Neural progenitor cell (in vitro differentiated cells): ENCODE results near the gene ZNF341. TPM values are rescaled to one million over a fixed set of nuclear protein-coding genes. Genes with fewer than 3 reads are reported as not detected.

Source experiments
- DNase-seq: peaks from one replicate; pipeline ENCODE4 v3.0.0-alpha.2; 2016; ENCODE audit warnings: low spot score
- H2AFZ ChIP-seq: fragments of 200-600 bp; sonication (generic); replicated peaks from 2 replicates; pipeline ENCODE4 v1.6.1; 2016; ENCODE audit warnings: antibody characterized with exemption
- H3F3A ChIP-seq: fragments of 200-600 bp; sonication (generic); 2 replicates; pipeline ENCODE4 v1.6.1; 2016; ENCODE audit warnings: antibody characterized with exemption, low read depth
- H3K27ac ChIP-seq: fragments of 200-600 bp; sonication (generic); 2 replicates; pipeline ENCODE4 v1.5.1; 2016; ENCODE audit warnings: mild to moderate bottlenecking
- H3K27me3 ChIP-seq: fragments of 200-600 bp; sonication (generic); 2 replicates; pipeline ENCODE4 v1.6.1; 2016; ENCODE audit warnings: mild to moderate bottlenecking, moderate library complexity
- H3K36me3 ChIP-seq: fragments of 200-600 bp; sonication (generic); 2 replicates; pipeline ENCODE4 v1.5.1; 2016
- H3K4me1 ChIP-seq: fragments of 200-600 bp; sonication (generic); 2 replicates; pipeline ENCODE4 v1.6.1; 2016; ENCODE audit warnings: mixed run types
- H3K4me2 ChIP-seq: fragments of 200-600 bp; sonication (generic); 2 replicates; pipeline ENCODE4 v1.6.1; 2016
- H3K4me3 ChIP-seq: fragments of 200-600 bp; sonication (generic); 2 replicates; pipeline ENCODE4 v1.5.1; 2016
- H3K79me2 ChIP-seq: fragments of 200-600 bp; sonication (generic); 2 replicates; pipeline ENCODE4 v1.6.1; 2016; ENCODE audit warnings: low read depth
- H3K9ac ChIP-seq: fragments of 200-600 bp; sonication (generic); 2 replicates; pipeline ENCODE4 v1.6.1; 2016
- H3K9me3 ChIP-seq: fragments of 200-600 bp; sonication (generic); 2 replicates; pipeline ENCODE4 v1.5.1; 2016; ENCODE audit warnings: low read depth
- H4K20me1 ChIP-seq: fragments of 200-600 bp; sonication (generic); 2 replicates; pipeline ENCODE4 v1.6.1; 2016; ENCODE audit warnings: low read depth
- H3K27ac Mint-ChIP-seq: 3 replicates; pipeline ENCODE4 v1.8.0; 2021; ENCODE audit warnings: mixed read lengths
- H3K27me3 Mint-ChIP-seq: 2 replicates; pipeline ENCODE4 v1.8.0; 2022; ENCODE audit warnings: low read depth, mild to moderate bottlenecking, inconsistent platforms, moderate library complexity, mixed read lengths; ENCODE audit not compliant: insufficient read depth
- H3K36me3 Mint-ChIP-seq: 3 replicates; pipeline ENCODE4 v1.8.0; 2021; ENCODE audit warnings: mixed read lengths
- H3K4me1 Mint-ChIP-seq: 3 replicates; pipeline ENCODE4 v1.8.0; 2021; ENCODE audit warnings: mixed read lengths
- H3K4me3 Mint-ChIP-seq: 3 replicates; pipeline ENCODE4 v1.8.0; 2021; ENCODE audit warnings: mild to moderate bottlenecking, moderate library complexity, mixed read lengths
- H3K9me3 Mint-ChIP-seq: 3 replicates; pipeline ENCODE4 v1.8.0; 2020; ENCODE audit warnings: mixed read lengths
- CTCF ChIP-seq: fragments of 200-600 bp; sonication (generic); IDR thresholded peaks from 2 replicates; pipeline ENCODE4 v1.5.1; 2017; ENCODE audit warnings: antibody characterized with exemption, mild to moderate bottlenecking
- EZH2 ChIP-seq: fragments of 200-600 bp; sonication (generic); IDR thresholded peaks from 2 replicates; pipeline ENCODE4 v1.6.1; 2017; ENCODE audit warnings: antibody characterized with exemption, mild to moderate bottlenecking, moderate library complexity
- EZH2phosphoT487 ChIP-seq: fragments of 200-600 bp; sonication (generic); IDR thresholded peaks from 2 replicates; pipeline ENCODE4 v1.6.1; 2017; ENCODE audit warnings: antibody characterized with exemption
- total RNA-seq: library from RNA; depleted of rRNA; stranded (reverse); fragments of >200 nt; gene quantifications from 2 replicates; pipeline ENCODE4 v1.2.3, GENCODE V29; 2015; ENCODE audit warnings: low replicate concordance

Gene ZNF341
- total RNA-seq, 1 donor from 2014 or later = 0.82 TPM

GRCh38 chr20:33822423-33822822 is 90.6 kb downstream of the ZNF341 start:
- no peaks in the 10 kb centered on the region for H3K36me3 ChIP-seq
- Mint-ChIP-seq H3K36me3 (peaks cover 11% of the 10 kb centered on the region), H3K27me3 (no peaks in the 10 kb centered on the region), H3K27ac (no peak overlapping the region), H3K4me1 (peaks cover 45% of the 10 kb centered on the region), H3K4me3 (no peak overlapping the region), H3K9me3 (no peaks in the 10 kb centered on the region)
- no peak overlapping the region for H3K4me2 ChIP-seq
- H3K27me3 ChIP-seq = no peaks in the 10 kb centered on the region
- no peak overlapping the region for H3K27ac ChIP-seq
- H3K79me2 ChIP-seq = peaks cover 91% of the 10 kb centered on the region
- no peak for DNase-seq
- TF ChIP-seq EZH2phosphoT487 = no peak
- no peak for TF ChIP-seq EZH2
- no peak for TF ChIP-seq CTCF
- no peaks in the 10 kb centered on the region for H3F3A ChIP-seq
- H3K4me3 ChIP-seq = no peak overlapping the region
- H3K4me1 ChIP-seq = peaks cover 17% of the 10 kb centered on the region
- H3K9ac ChIP-seq = no peak overlapping the region
- H2AFZ ChIP-seq = no peak overlapping the region
- no peaks in the 10 kb centered on the region for H3K9me3 ChIP-seq
- peaks cover 73% of the 10 kb centered on the region for H4K20me1 ChIP-seq

- no peak for TF ChIP-seq EZH2phosphoT487
- TF ChIP-seq EZH2 = no peak
- TF ChIP-seq CTCF = no peak
- no peaks in the 10 kb centered on the region for H3F3A ChIP-seq
- H4K20me1 ChIP-seq = peaks cover 73% of the 10 kb centered on the region
- H3K36me3 ChIP-seq = no peaks in the 10 kb centered on the region
- no peaks in the 10 kb centered on the region for H3K27me3 Mint-ChIP-seq
- H2AFZ ChIP-seq = no peak overlapping the region
- H3K9me3 Mint-ChIP-seq = no peaks in the 10 kb centered on the region
- H3K27ac Mint-ChIP-seq = no peak overlapping the region
- H3K4me3 Mint-ChIP-seq = no peak overlapping the region
- H3K4me1 ChIP-seq = peaks cover 17% of the 10 kb centered on the region
- no peak overlapping the region for H3K4me3 ChIP-seq
- no peak overlapping the region for H3K4me2 ChIP-seq
- DNase-seq = no peak
- H3K27ac ChIP-seq = no peak overlapping the region
- no peaks in the 10 kb centered on the region for H3K27me3 ChIP-seq
- peaks cover 49% of the 10 kb centered on the region for H3K4me1 Mint-ChIP-seq
- no peak overlapping the region for H3K9ac ChIP-seq
- H3K79me2 ChIP-seq = peaks cover 87% of the 10 kb centered on the region
- H3K9me3 ChIP-seq = no peaks in the 10 kb centered on the region
- peaks cover 10% of the 10 kb centered on the region for H3K36me3 Mint-ChIP-seq
Observed at GRCh38 chr20:33822991-33823390, 91.2 kb downstream of the ZNF341 start.

GRCh38 chr20:33824852-33825251 is 93.1 kb downstream of the ZNF341 start:
- Histone ChIP-seq H3K4me1 (peaks cover 9% of the 10 kb centered on the region), H3K27ac (no peak overlapping the region), H3K9ac (no peak overlapping the region), H3K79me2 (peaks cover 88% of the 10 kb centered on the region), H3K27me3 (no peaks in the 10 kb centered on the region), H3K9me3 (no peaks in the 10 kb centered on the region), H3K36me3 (no peaks in the 10 kb centered on the region), H4K20me1 (peaks cover 70% of the 10 kb centered on the region), H2AFZ (no peak overlapping the region), H3K4me2 (no peak overlapping the region), H3K4me3 (no peak overlapping the region), H3F3A (no peaks in the 10 kb centered on the region)
- no peak for DNase-seq
- Mint-ChIP-seq H3K9me3 (no peaks in the 10 kb centered on the region), H3K4me1 (peaks cover 60% of the 10 kb centered on the region), H3K4me3 (no peak overlapping the region), H3K27me3 (peaks cover 2% of the 10 kb centered on the region), H3K27ac (no peak overlapping the region), H3K36me3 (peaks cover 5% of the 10 kb centered on the region)
- no peak for TF ChIP-seq EZH2phosphoT487
- no peak for TF ChIP-seq CTCF
- TF ChIP-seq EZH2 = no peak
